Adrenal gland (tissue), 12 donors: ENCODE results near the gene C11orf71. TPM values are rescaled to one million over a fixed set of nuclear protein-coding genes. Genes with fewer than 3 reads are reported as not detected.

Experiments
- DNase-seq, 7 donors: peaks; one replicate each; pipeline ENCODE4 v3.0.0-alpha.2; 2019 to 2020
- H3K27ac ChIP-seq, 5 donors: fragments of 200-600 bp; sonication (generic) in 4 of 5; 1 replicate in 3 of 5; 2 replicates in 2 of 5; pipeline versions ENCODE4 v1.5.1 to v1.8.0; 2016 to 2020; ENCODE audit warnings: mild to moderate bottlenecking in 1 of 5
- H3K27me3 ChIP-seq: fragments of 200-600 bp; 2 replicates; pipeline ENCODE4 v1.8.0; 2021
- H3K36me3 ChIP-seq, 2 donors: fragments of 200-600 bp; replicated peaks in 1 of 2; 1 replicate in 1 of 2; 2 replicates in 1 of 2; pipeline versions ENCODE4 v1.5.1 to v1.8.0; 2018 to 2022
- H3K4me1 ChIP-seq, 2 donors: fragments of 200-600 bp; replicated peaks in 1 of 2; 1 replicate in 1 of 2; 2 replicates in 1 of 2; pipeline versions ENCODE4 v1.5.1 to v1.8.0; 2018 to 2021
- H3K4me3 ChIP-seq, 4 donors: fragments of 200-600 bp; sonication (generic) in 3 of 4; one replicate each; pipeline ENCODE4 v1.5.1; 2016 to 2018
- H3K9me3 ChIP-seq, 3 donors: fragments of 200-600 bp; sonication (generic) in 1 of 3; replicated peaks in 1 of 3; 1 replicate in 2 of 3; 2 replicates in 1 of 3; pipeline versions ENCODE4 v1.5.1 to v1.8.0; 2016 to 2021
- POLR2A ChIP-seq, 2 donors: fragments of 450-650 bp; IDR thresholded peaks; one replicate each; pipeline ENCODE4 v1.6.1; 2017; ENCODE audit warnings: antibody characterized with exemption in 2 of 2, mild to moderate bottlenecking in 2 of 2, moderate library complexity in 1 of 2
- WGBS, 4 donors: extraction: QIAGEN DNeasy Blood & Tissue Kit in 2 of 4; methylation state at CpG; one replicate each; pipeline versions ENCODE4 v1.1.5 to v1.1.7; 2013 to 2017; 5-methylcytosine and 5-hydroxymethylcytosine counted together
- intact Hi-C, 2 donors: fragments of 100-400 bp; cut with DNase I; formaldehyde crosslinking; loops; one replicate each; pipeline versions ENCODE4 v1.14.1 to v1.15.0; 2022 to 2023
- polyA plus RNA-seq, 3 donors: library from polyadenylated mRNA; stranded (reverse); fragments of 200-250 nt in 2 of 3; fragments of 350-450 nt in 1 of 3; fragmentation: Illumina TruSeq in 1 of 3; extraction: RNeasy Lipid Tissue Mini Kit (QIAGEN cat#74804) in 1 of 3; gene quantifications; one replicate each; pipeline ENCODE4 v1.2.3, GENCODE V29; 2013 to 2014
- total RNA-seq, 9 donors: library from RNA; depleted of rRNA in 4 of 9; stranded (reverse); fragments of >200 nt in 4 of 9; fragments of 120-200 nt in 1 of 9; fragmentation: NEBNext Ultra II Directional in 1 of 9; extraction: Animal tissue kit (Norgen Biotek cat#: 25700) in 1 of 9; gene quantifications; one replicate each; pipeline versions ENCODE4 v1.1.0 to v1.2.4, GENCODE V29; 2013 to 2023
- TF ChIP-seq, protein P1 (sequence below), 6 experiments: fragments of 450-650 bp in 4 of 6; fragments of 200-600 bp in 2 of 6; sonication (generic) in 1 of 6; IDR thresholded peaks; 1 replicate in 5 of 6; 2 replicates in 1 of 6; pipeline versions ENCODE4 v1.5.1 to v1.8.0; 2016 to 2021; ENCODE audit warnings: antibody characterized with exemption in 6 of 6, mild to moderate bottlenecking in 2 of 6, moderate library complexity in 1 of 6
- donor health status: healthy with polysubstance abuse.
- donor health status: Bipolar disorder and iron deficiency.
- donor health status: DM: yes; HTN: yes; CAD: no.
- donor health status: DM: no; HTN: no; CAD: no.
- donor health status: DM: no; HTN: no; CAD: no.
- donor health status: DM: yes; HTN: yes; CAD: no.

C11orf71 gene
- total and polyA plus RNA-seq, 12 donors: 8.2 to 19.4 (median 16.8) TPM

DNA sequence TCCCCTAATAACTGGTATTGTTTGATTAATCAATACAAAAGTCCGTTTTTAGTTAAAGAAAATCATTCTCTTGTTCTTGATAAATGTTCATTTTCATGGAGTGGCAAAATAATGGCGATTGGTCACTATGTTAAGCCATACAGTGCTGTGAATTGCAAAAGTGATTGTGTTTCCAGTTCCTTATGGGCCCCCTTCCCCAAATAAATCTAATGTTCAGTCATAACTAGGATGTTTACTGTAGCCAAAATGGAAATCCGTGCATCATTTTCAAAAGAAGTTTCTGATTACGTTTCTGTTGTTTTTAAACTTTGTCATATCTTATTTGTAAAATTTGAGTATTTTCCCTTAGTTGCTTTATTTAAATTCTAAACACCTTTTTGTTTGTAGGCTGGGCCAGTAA, 1.0 kb upstream of the C11orf71 start:
- peak overlapping the region; percentile 90 to 99 (median 95) for H3K27ac ChIP-seq
- no peak for DNase-seq
- TF ChIP-seq, protein P1, sequence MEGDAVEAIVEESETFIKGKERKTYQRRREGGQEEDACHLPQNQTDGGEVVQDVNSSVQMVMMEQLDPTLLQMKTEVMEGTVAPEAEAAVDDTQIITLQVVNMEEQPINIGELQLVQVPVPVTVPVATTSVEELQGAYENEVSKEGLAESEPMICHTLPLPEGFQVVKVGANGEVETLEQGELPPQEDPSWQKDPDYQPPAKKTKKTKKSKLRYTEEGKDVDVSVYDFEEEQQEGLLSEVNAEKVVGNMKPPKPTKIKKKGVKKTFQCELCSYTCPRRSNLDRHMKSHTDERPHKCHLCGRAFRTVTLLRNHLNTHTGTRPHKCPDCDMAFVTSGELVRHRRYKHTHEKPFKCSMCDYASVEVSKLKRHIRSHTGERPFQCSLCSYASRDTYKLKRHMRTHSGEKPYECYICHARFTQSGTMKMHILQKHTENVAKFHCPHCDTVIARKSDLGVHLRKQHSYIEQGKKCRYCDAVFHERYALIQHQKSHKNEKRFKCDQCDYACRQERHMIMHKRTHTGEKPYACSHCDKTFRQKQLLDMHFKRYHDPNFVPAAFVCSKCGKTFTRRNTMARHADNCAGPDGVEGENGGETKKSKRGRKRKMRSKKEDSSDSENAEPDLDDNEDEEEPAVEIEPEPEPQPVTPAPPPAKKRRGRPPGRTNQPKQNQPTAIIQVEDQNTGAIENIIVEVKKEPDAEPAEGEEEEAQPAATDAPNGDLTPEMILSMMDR (IDR thresholded peaks at IDR 0.05): peak in 1 of 6 experiments; percentile 4
- no peak for TF ChIP-seq POLR2A (IDR thresholded peaks at IDR 0.05)
- WGBS, 4 donors: 1 to 4% (median 2%) methylated on average over 4 of the region's 4 CpGs
- intact Hi-C loops: no loop called here
- H3K36me3 ChIP-seq: peaks cover 0 to 5% of the 10 kb centered on the region in 2 donors
- no peaks in the 10 kb centered on the region for H3K27me3 ChIP-seq
- peak overlapping the region in 3 of 4 donors; percentile 43 to 89 (median 88) for H3K4me3 ChIP-seq
- H3K4me1 ChIP-seq: peaks cover 14 to 53% of the 10 kb centered on the region in 2 donors
- H3K9me3 ChIP-seq: no peaks in the 10 kb centered on the region

DNA sequence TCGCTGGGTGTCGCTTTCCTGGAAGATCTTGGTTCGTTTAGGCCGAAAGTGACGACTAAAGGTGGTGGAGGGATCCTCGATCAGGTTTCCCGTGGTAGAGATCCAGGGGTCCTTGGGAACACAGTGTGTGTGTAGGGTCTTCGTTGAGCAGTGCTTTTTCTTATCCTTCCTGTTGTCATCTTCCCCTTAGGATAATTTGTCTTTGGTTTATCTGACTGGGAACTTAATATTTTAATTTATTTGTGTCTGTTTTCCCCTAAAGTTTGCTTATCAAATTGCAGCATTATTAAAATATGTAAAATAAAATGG, 558 bp upstream of the C11orf71 start:
- Histone ChIP-seq H3K36me3 (peaks cover 0 to 1% of the 10 kb centered on the region in 2 donors), H3K27ac (peak overlapping the region; percentile 90 to 99 (median 95)), H3K4me3 (peak overlapping the region; percentile 43 to 89 (median 66)), H3K4me1 (peaks cover 14 to 53% of the 10 kb centered on the region in 2 donors), H3K27me3 (no peaks in the 10 kb centered on the region), H3K9me3 (no peaks in the 10 kb centered on the region)
- no peak for DNase-seq
- WGBS, 4 donors: 0% methylated on average over 8 of the region's 8 CpGs
- intact Hi-C loops: no loop called here
- TF ChIP-seq, protein P1 (IDR thresholded peaks at IDR 0.05): no peak
- TF ChIP-seq POLR2A (IDR thresholded peaks at IDR 0.05): no peak

DNA sequence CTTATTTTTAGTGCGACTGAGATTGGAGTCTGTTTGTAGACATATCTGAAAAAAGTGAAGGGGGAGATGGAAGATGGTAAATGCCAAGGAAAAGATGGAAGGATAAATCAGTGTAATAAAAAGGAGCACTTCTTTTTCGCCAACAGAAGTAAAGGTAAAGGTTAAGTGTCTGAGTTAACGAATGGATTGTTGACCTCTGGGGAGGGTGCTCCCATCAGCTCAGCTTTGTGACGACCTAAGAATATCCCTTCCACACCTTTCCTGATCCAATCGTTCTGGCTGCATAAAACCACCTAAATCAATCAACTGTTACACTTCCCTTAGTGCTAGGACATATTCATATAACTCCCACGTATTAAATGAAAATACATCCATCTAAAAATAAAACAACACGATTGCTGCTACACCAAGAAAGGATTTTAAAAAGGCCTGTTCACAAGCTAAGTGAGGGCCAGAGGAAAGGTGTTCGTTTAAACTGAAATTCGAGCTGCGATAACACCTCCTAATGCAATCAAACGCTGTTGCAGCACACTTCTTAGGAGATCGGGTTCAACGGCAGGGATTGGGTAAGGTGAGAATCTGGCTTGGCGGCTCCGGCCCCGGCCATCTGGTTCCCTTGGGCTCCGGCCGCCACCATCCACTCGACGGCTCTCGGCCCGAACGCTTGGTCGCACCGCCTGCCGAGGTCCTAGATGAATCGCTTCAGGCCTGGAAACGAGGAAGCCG, 658 bp downstream of the C11orf71 start:
- Histone ChIP-seq H3K4me1 (peaks cover 14 to 48% of the 10 kb centered on the region in 2 donors), H3K27me3 (no peaks in the 10 kb centered on the region)

DNA sequence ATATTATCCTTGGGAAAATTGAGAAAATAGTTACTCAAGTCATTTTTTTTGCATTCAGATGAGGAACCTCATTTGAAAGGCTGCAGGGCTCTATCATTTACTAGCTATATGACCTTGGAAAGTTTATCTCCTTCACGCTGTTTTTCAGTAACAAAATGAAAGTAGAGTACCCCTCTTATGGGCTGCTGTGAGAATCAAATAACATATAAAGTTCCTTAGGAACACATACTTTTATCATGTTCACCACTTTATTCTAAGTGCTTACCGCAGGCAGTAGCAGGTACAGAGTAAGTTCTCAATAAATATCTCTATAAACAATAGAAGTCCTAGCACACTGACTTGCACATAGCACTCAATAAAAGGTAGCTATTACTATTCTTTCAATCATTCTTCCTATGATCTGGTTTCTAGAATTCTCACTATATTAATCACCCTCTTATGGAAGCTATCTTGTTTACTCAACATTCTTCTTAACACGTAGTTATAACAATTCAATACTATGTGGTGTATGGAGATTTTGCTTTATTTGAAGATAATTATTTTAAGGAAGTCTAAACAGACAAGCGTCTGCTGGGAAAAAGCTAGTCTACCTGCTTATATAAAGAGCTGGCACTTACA, 1.9 kb downstream of the C11orf71 start:
- Histone ChIP-seq H3K4me3 (no peak overlapping the region), H3K9me3 (no peaks in the 10 kb centered on the region), H3K27me3 (no peaks in the 10 kb centered on the region), H3K4me1 (peaks cover 14 to 36% of the 10 kb centered on the region in 2 donors), H3K27ac (no peak overlapping the region), H3K36me3 (no peaks in the 10 kb centered on the region)
- WGBS, 4 donors: 70 to 77% (median 73%) methylated on average over 4 of the region's 4 CpGs
- no peak for DNase-seq
- TF ChIP-seq, protein P1 (IDR thresholded peaks at IDR 0.05): no peak
- no peak for TF ChIP-seq POLR2A (IDR thresholded peaks at IDR 0.05)
- intact Hi-C loops: no loop called here

More for the DNA sequence above, 658 bp downstream of the C11orf71 start:
- TF ChIP-seq, protein P1 (IDR thresholded peaks at IDR 0.05): no peak
- no peak for TF ChIP-seq POLR2A (IDR thresholded peaks at IDR 0.05)
- H3K27ac ChIP-seq: peak overlapping the region; percentile 90 to 99 (median 95)
- no peaks in the 10 kb centered on the region for H3K36me3 ChIP-seq
- 5 to 6% (median 6%) methylated on average over 25 to 29 of the region's 29 CpGs for WGBS, 4 donors
- no peaks in the 10 kb centered on the region for H3K9me3 ChIP-seq
- peak in 1 of 7 donors; percentile 67 for DNase-seq
- peak overlapping the region; percentile 28 to 89 (median 66) for H3K4me3 ChIP-seq
- intact Hi-C loops: no loop called here
